Erythroblast (primary cell): ENCODE data around the gene ADGRA3.

Experiments
- GATA1 ChIP-seq: IDR thresholded peaks from 2 replicates; pipeline ENCODE4 v1.6.1; 2011; ENCODE audit warnings: low read depth, mild to moderate bottlenecking, control low read depth, low read length, moderate library complexity
- POLR2A ChIP-seq: IDR thresholded peaks from 2 replicates; pipeline ENCODE4 v1.6.1; 2011; ENCODE audit warnings: mild to moderate bottlenecking, low read length

DNA sequence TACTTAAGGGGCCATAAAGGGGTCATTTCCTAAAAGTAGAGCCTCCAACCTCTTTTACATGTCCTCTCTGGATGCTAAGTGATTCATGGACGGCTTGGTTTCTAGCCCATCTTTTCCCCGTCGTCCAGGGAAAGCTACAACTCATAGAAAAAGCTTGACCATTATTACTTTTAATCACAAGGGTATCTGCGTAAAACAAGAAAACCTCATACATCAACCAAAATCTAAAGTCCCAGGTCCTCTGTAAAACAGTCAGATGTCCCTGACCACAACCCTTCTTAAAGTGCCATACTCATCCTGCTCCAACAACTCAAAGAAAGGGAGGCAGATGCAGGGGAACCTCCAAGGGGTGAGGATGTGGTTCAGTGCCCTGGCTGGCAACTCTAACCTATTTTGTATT is 29.6 kb downstream of the ADGRA3 start:
- no peak for TF ChIP-seq POLR2A
- TF ChIP-seq GATA1, result no peak
